GM21423 (cell line): ENCODE results near the gene ABHD6.
A peak's percentile ranks its signal among the peaks of the same experiment; 100 is the strongest.
"Not testable (repeated sequence)": the region's sequence is repeated elsewhere in the genome, so short reads cannot be mapped to it uniquely, and the experiment has no call there.

Experiments used
- ATAC-seq: cut with Tn5 transposase; IDR thresholded peaks from one replicate; pipeline ENCODE4 v1.9.1; 2021; ENCODE audit warnings: mild to moderate bottlenecking, moderate library complexity; ENCODE audit not compliant: unreplicated experiment

Gene ABHD6

GRCh38 chr3:58209933-58210332 is 27.7 kb upstream of the ABHD6 start:
- ATAC-seq = no peak

DNA sequence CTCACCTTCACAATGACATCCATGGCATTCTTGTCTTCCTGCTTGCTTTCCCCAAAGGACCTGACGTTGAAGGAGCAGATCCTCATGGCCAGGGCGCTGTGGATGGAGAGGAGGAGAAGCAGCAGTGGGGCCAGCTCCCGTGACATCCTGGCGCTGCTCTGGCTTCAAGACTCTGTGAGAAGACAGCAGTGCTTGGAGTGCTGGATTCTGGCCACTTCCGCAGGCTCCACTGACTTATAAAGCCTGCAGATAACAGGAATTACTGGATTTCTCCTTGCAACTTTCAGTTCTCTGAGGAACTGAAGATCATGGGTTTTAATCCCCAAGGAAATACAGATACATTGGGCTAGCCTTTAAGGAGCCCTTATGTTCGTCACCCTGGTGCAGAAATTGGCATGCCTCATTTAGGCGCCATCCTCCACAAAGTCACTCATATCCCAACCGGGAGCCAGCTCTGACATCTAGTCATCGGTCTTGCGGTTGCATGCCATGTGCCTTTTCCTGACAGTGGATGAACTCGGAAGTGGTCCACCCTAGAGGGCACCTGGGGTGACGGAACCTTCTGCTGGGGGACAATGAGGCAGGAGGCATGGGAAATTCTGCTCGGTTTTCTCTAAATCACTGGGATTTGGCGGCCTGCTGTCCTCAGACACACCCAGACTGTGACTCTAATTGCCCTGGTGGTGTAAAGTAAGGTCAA is 26.7 kb upstream of the ABHD6 start, which contains the start of gene DNASE1L3:
TSS of gene DNASE1L3 (minus strand) at position 212 of the 700 bp plus-strand sequence. CDS start at position 146, 66 bp downstream.
- ATAC-seq = no peak

GRCh38 chr3:58214484-58215316 is 22.9 kb upstream of the ABHD6 start:
- peak; percentile 81 for ATAC-seq

DNA sequence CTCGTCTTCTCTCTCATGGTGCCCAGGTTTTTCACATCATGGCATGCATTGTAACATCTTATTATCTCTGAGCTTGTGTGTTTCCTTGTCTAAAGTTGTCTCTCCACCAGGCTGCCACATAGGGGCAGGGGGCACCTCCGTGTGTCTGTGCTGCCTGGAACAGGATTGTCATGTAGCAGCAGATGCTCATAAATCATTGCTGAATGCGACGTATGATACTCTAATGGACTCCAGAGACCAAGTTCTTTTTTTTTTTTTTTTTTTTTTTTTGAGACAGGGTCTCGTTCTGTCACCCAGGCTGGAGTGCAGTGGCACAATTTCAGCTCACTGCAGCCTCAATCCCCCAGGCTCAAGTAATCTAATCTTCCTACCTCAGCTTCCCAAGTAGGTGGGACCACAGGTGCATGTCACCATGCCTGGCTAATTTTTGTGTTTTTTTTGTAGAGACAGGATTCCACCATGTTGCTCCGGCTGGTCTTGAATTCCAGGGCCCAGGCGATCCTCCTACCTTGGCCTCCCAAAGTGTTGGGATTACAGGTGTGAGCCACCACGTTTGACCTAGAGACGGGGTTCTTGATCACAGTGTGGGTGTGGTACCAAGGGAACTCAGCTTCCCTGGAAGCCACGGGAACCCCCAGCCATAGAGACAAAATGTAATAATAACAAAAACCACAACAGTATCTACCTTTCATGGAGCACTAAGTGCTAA is 22.1 kb upstream of the ABHD6 start:
- no peak for ATAC-seq

DNA sequence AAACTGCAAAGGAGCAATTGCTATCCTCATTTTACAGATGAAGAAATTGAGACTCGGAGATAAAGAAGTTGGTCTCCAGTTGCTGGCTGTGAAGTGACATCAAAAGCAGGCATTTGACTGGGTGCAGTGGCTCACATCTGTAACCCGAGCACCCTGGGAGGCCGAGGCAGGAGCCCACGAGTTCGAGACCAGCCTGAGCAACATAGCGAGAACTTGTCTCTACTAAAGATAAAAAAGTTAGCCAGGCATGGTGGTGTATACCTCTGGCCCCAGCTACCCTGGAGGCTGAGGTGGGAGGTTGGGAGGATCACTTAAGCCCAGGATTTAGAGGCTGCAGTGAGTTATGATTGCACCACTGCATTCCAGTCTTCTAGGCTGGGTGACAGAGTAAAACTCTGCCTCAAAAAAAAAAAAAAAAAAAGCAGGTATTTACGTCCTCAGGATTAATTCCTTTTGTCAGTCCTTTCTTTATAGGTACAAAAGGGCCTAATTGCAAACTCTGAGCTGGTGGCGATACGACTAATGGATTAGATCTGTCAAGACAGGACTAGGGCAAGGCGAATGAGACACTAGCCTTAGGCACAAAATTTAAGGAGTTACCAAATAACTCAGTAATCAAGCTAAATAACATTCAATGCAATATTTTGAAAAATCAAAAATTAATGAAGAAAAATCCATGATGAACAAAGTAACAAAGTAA is 20.9 kb upstream of the ABHD6 start:
- ATAC-seq = no peak

- ATAC-seq = peak; percentile 32
Measured at GRCh38 chr3:58217209-58217811, 20.3 kb upstream of the ABHD6 start.

DNA sequence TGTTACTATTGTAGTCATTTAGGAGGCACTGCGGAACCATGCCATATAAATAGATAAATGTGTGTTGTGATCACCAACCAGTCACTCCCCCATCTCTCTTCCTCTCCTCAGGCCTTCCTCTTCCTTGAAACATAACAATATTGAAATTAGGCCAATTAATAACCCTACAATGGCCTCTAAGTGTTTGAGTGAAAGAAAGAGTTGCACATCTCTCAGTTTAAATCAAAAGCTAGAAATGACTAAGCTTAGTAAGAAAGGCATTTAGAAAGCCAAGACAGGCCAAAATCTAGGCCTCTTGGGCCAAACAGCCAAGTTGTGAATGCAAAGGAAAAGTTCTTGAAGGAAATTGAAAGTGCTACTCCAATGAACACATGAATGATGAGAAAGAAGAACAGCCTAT is 18.7 kb upstream of the ABHD6 start:
- no peak for ATAC-seq

- ATAC-seq = no peak
Measured at GRCh38 chr3:58222161-58222724, 15.3 kb upstream of the ABHD6 start.

DNA sequence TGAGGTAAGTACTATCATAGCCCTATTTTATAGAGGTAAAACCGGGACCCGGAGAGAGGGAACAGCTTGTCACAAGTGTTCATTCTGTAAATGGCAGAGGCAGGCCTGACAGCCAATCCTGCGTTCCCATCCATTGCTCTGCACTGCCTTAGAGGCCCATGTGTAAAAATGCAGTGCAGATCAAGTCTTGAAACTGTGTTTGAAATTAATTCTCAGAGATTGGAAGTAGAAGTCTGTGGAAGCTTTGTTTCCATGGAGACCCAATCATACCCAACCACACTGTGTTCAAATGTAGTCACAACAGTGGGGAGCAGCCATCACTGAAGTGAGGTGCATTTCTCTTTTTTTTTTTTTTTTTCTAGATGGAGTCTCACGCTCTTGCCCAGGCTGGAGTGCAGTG is 13.7 kb upstream of the ABHD6 start:
- ATAC-seq = no peak

DNA sequence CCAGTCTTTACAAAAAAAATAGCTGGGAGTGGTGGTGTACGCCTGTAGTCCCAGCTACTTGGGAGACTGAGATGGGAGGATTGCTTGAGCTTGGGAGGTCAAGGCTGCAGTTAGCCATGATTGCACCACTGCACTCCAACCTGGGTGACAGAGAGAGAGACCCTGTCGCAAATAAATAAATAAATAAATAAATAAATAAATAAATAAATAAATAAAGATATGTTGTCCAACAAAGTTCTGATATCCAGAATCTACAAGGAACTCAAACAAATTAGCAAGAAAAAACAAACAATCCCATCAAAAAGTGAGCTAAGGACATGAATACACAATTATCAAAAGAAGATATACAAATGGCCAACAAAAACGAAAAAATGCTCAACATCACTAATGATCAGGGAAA is 9.7 kb upstream of the ABHD6 start:
- not testable (repeated sequence) for ATAC-seq

- ATAC-seq = no peak
Measured at GRCh38 chr3:58230876-58231552, 6.6 kb upstream of the ABHD6 start.

DNA sequence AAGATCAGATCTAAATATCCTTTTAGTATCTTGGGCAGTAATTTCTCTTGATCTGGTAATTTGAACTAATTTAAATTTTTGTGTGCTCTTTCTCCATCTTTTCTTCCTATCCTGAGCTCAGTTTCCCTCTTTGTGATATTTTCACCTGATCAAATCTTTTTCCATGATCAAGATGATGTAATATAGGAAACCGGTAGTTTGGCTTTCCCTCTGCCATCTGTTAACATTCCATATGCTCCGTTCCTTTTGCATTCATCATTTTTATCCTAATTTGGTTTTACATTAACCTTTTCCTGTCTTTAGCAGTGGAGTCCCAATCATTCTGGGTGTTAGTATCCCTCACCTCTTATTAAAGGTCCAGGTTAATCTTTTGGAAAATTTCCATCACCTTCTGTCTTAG is 5.9 kb upstream of the ABHD6 start:
- no peak for ATAC-seq

GRCh38 chr3:58234516-58234931 is 3.1 kb upstream of the ABHD6 start:
- no peak for ATAC-seq

GRCh38 chr3:58235970-58236369 is 1.6 kb upstream of the ABHD6 start:
- no peak for ATAC-seq

- peak; percentile 1 for ATAC-seq
Measured at GRCh38 chr3:58236527-58237237, 910 bp upstream of the ABHD6 start.

DNA sequence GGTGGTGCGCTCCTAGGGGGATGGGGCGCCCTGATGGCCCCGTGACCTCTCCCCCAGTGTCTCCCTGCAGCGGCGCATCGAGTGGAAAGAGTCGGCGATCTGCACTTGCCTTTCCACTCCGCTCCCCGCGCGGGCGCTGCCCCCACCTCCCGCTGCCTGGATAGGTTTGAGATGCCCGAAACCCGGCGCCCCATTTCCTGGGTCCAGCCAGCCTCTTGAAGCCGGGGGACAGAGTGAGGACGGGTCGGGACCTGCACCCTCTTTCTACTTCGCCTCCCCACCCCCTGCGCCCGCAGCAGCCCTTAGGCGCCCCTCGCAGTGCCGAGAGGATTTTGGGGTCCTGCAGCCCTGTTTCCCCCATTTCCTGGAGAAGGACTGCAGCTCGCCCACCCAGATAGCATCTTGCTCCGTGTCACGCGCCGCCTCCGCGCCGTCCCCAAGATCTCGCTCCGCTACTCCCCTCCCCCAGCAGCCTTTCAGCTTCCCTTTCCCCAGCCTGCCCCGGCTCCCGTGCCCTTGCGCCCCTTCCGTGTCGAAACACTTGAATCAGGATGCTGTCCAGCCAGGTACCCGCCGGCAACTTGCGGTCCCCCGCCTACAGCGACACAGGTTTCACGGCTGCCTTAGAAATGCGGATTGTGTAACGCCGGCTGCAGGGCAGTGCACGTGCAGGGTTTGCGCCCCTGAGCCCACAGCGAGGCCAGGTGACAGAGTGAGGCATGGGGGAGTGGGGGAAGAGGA is 519 bp downstream of the ABHD6 start:
- ATAC-seq = peak; percentile 30

DNA sequence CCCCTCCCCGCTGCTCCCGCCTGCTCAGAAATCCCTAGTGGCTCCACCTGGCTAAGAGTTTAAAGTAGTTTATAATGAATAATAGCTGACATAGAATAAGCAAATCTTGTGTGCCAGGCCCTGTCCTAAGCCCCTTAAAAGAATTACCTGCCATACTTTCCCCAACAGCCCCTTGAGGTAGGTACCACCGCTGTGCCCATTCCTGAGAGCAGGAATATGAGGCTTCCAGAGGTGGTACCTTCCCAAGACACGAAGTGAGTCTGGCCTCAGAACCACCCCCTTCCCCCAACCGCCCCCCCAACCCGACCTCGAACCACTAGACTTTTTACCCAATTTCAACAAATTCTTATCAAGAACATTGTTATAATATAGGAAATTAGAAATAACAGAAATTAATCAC is 1.2 kb downstream of the ABHD6 start:
- ATAC-seq = no peak

DNA sequence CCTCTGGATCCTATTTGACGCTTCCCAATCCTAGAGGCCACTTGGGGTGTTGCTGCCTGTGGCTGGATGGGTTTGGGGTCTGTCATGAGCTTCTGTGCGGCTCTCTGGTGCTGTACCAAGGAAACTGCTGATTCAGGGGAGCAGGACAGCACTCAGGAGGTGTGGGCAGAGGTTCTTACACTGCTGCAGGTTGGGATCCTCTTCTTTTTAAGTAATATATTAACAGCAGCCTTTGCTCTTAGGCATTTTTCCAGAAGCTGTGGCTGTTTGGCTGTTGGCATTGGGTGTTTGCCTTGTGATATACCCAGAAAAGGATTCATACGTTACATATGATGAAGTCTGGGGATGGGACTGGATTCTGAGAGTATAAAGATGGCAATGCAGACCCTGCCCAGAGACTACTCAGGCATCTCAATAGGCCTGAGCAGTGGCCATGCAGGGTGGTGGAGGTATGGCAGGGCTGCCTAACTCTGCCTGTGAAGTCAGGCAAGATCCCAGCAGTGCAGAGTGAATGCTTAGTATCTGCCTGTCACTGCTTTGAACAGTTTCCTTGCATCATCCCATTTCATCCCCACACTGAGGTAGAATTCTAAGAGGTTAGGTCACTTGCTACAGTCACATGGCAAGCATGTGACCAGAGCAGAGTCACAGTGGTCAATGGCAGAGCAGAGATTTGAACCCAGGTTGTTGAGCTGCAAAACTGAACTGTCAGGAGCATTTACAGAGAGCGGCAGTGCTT is 3.9 kb downstream of the ABHD6 start:
- ATAC-seq = no peak
